GM12864 (cell line): ENCODE data around the gene DEPP1.

Experiments
- DNase-seq: peaks from one replicate; pipeline ENCODE4 v3.0.0-alpha.2; 2011; ENCODE audit warnings: low read depth
- H3K4me3 ChIP-seq: 2 replicates; pipeline ENCODE4 v1.5.1; 2011; ENCODE audit warnings: mild to moderate bottlenecking, low read depth, low read length, control low read depth
- TF ChIP-seq, protein P1 (sequence below): IDR thresholded peaks from 2 replicates; pipeline ENCODE4 v1.5.1; 2011; ENCODE audit warnings: low read depth, mild to moderate bottlenecking, moderate library complexity, low read length, control low read depth, inconsistent platforms; ENCODE audit errors: missing control alignments

Gene DEPP1

DNA sequence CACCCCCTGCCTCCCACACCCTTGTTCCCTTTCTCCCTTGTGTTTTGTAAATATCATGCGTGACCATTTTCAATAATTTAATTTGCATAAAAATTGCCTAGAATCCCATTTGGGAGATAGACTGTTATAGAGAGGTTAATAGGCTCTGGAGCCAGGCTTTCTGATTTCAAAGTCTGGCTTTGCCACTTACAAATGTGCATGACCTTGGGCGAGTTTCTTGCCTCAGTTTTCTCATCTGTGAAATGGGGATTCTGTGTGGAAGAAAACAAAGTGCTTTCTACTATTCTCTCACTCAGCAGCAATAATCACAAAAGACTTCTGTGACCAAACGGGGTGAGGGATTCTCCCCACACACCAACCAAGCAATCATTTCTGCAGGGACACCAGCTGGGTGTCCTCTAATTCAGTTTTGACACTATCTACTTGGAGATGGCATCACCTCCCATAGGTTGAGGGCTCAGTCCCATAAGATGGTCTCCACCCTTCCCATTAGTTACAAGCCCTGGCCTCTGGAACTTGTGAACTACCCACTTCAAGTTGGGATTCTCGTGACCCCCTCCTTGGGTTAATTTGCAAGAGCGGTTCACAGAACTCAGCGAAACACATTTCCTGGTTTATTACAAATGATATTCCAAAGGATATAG, 18.6 kb upstream of the DEPP1 start:
- no peak overlapping the region for H3K4me3 ChIP-seq
- TF ChIP-seq, protein P1, sequence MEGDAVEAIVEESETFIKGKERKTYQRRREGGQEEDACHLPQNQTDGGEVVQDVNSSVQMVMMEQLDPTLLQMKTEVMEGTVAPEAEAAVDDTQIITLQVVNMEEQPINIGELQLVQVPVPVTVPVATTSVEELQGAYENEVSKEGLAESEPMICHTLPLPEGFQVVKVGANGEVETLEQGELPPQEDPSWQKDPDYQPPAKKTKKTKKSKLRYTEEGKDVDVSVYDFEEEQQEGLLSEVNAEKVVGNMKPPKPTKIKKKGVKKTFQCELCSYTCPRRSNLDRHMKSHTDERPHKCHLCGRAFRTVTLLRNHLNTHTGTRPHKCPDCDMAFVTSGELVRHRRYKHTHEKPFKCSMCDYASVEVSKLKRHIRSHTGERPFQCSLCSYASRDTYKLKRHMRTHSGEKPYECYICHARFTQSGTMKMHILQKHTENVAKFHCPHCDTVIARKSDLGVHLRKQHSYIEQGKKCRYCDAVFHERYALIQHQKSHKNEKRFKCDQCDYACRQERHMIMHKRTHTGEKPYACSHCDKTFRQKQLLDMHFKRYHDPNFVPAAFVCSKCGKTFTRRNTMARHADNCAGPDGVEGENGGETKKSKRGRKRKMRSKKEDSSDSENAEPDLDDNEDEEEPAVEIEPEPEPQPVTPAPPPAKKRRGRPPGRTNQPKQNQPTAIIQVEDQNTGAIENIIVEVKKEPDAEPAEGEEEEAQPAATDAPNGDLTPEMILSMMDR = no peak
- no peak for DNase-seq

DNA sequence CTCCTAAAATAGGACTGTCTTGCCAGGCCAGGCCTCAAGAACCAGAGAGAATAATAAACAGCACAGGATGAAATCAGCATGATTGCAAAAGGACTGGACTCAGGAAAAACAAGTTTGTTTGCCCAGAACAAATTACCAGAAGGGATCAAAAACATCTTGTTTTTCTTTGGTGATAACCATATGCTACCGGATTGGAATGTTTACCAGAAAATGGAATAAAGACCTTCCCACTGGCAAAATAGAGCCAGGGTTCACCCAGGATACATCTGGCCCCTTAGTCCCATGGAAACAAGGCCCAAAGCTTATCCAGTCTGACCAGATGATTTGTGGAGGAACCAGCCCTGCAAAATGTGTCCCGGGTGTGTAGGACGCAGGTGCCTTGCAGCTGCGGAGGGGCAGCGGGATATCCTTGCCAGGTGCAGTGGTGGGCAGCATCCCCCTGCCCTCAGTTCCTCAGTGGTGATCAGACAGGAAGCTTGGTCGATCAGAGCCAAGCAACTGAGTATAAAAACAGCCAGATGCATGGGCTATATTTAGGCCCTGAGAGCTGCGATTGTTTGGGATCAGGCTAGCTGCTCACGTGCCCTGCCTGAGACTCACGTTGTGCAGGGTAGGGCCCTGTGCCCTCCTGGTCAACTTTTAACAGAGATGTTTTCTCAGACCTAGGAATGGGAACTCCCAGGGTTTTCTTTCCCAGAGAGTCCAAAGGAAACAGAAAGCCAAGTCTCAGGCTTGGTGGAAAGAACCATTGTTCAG, 17.5 kb upstream of the DEPP1 start:
- TF ChIP-seq, protein P1 = no peak
- no peak for DNase-seq
- H3K4me3 ChIP-seq = no peak overlapping the region

DNA sequence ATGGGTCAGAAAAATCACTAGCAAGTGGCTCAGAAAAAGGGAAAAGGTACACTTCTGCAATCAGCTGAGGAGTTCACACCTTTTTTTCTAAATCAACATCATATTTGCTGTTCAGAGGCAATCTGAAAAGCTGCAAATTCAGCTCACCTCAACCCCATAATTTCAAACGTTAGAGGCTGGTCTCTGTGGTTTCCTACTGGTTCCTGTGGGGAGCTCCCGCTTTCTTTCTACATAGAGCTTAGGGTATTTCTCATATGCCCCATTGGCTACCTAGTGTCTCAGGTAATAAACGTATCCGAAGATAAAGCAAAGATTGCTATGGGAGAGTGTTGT, 16.9 kb upstream of the DEPP1 start:
- TF ChIP-seq, protein P1 = no peak
- no peak overlapping the region for H3K4me3 ChIP-seq
- DNase-seq = no peak

DNA sequence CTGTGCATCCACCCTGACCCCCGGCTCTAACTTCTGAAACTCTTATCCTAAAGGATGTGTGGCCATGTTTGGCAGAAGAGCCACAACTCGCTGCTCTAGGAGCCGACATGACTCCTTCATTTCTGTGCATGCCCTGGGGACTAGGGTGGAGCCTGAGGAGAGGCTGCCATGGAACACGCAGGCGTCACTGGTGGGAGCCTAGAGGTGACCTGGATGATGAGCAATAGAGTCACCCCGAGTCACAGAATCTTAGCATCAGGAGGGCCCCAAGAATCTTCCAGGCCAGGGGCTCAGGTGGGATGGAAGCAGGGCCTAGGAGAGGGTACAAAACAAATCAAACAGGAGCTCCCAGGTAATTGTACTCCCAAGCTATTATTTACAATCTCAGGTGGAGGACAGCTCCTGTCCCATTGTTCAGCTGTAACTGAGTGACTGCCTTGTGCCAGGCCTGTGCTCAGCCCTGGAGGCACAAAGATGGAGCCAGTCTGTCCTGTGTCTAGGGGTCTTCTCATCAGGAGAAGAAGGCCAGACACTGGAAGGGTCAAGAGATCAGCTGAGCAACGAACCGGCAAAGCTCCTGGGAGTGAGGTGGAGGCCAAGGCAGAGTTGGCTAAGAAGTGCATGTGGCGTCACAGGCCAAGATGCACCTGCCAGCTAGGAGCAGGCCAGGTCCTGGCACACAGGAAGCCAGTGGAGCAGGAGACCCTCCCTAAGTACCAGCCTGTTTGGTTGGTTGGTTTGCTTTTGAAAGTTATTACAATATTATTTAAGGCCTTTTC, 16.3 kb upstream of the DEPP1 start:
- no peak for DNase-seq
- TF ChIP-seq, protein P1 = no peak
- H3K4me3 ChIP-seq = no peak overlapping the region

DNA sequence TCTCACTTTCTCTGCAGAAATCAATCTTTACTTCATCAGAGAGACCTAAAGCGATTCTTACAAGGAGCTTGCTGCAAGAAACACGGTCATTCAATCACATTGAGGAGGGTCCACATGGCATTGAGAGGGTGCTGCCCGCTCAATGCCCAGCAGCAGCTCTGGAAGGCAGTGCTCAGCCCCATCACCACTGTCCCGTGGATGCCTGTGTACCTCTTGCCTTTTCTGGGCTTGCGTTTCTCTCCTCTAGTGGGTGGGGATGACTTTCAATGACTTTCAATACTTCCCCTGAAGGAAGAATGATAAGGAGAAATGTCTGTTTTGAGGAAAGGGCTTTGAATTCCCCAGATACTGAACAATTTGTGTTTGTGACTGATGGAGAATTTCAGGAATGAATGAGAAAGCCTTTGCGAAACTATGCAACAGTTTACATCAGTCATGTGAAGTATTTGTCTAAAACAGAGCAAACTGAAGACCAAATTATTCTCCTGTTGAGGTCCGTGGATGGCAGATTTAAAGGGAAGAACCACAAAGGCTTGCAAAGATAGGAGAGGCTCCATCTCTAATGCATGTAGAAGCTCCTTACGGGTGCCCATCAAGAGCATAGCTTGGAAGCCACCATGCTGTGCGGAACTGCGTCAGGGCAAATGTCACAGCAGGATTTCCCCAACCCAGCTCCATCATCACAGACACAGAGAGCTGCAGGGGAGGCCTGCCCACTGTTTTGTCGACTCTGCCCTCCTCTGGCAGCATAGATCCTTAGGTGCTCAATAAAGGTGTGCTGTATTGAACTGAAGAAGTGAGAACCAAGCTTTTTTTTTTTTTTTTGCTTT, 15.5 kb upstream of the DEPP1 start:
- no peak overlapping the region for H3K4me3 ChIP-seq
- TF ChIP-seq, protein P1 = no peak
- DNase-seq = no peak

DNA sequence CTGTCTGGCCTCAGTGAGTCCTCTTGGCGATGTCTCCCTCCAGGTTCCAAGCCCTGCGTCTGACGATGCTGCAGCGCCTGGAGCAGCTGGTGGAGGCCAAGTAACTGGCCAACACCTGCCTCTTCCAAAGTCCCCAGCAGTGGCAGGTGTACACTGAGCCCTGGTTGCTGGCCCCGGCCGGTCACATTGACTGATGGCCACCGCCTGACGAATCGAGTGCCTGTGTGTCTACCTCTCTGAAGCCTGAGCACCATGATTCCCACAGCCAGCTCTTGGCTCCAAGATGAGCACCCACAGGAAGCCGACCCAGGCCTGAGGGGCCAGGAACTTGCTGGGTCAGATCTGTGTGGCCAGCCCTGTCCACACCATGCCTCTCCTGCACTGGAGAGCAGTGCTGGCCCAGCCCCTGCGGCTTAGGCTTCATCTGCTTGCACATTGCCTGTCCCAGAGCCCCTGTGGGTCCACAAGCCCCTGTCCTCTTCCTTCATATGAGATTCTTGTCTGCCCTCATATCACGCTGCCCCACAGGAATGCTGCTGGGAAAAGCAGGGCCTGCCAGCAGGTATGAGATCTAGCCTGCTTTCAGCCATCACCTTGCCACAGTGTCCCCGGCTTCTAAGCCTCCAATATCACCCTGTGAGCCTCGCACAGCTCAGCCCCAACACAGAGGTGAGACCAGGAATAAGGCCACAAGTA, 14.8 kb upstream of the DEPP1 start:
- H3K4me3 ChIP-seq = no peak overlapping the region
- no peak for DNase-seq
- TF ChIP-seq, protein P1 = no peak
